DMS153 treated with DMSO at 0.1 percent for 48 hours (cell line): ENCODE results near the gene IGSF9B.

Source experiments
- DNase-seq: peaks from one replicate; lab custom pipeline; 2025; ENCODE audit not compliant: unreplicated experiment; lab: John Stamatoyannopoulos, UW

Gene IGSF9B

DNA sequence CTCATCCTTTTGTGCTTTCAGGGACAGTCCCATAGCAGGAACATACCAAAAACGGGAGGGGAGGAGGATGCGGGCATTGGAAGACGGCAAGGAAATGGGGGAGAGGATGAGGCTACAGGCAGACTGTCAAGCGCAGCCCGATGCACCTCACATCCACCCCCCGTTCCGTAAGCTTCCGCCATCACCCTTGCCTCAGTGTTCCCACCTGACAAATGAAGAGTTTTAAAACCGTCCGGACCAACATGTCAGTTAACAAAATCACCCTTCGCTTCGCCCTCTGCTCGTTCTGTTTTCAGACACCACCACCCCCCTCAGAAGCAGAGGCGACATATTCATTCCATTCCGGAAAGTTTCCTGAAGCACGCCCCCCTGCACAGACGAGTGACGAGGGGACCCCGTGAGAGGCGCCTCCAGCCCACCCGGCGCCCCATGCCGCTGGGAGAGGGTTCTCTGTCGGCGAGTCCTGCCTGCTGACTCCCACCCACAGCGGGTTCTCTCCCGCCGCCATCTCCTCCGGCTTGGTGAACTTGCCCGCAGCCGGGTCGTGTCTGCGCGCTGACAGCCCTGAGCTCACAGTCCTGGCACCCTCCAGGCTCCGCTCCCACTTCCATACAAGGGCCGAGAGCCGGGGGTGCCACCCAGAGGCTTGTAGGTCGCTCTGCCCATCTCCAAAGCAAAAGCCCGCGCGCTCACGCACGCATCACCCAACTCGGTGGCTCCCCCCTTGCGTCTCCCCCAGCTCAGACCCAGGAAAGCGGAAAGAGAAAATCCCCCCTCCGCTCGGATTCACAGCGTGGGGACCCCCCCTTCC, 1.5 kb downstream of the IGSF9B start:
- no peak for DNase-seq

DNA sequence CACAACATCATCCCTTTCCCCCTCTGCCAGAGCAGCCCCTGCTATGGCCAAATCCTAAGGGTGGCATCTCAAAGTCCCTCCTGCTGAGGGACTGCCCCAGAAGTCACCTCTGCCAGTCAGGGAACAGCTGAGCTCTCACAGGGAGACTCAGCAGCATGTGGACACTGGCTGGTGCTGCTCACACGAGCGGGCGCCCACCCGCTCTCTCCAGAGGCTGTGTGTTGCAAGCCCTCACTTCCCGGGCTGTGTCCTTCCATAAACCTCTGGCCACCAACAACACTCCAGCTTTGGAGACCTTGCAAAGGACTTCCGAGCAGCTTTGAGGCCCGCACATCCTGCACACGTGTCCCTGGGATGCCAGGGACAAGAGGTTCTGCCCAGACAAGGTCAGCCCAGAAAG, 2.8 kb downstream of the IGSF9B start:
- DNase-seq: no peak

DNA sequence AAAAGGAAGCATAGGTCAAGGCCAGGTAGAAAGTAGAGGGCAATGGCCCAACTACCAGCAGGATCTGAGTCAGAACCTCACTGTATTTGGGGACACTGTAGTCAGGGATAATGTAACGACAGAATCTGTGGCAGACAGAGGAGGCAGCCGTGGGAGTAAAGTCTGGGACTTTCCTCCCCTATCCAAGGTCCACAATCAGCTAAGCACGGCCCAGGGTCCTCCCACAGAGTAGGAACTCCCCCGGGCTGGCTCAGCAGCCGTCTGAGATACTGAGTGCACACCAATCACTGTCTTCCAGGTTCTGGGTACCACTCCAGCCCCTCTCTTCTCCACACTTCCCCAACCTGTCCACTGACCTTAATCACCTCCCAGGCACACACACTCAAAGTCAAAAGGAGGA, 3.2 kb downstream of the IGSF9B start:
- DNase-seq: no peak

DNA sequence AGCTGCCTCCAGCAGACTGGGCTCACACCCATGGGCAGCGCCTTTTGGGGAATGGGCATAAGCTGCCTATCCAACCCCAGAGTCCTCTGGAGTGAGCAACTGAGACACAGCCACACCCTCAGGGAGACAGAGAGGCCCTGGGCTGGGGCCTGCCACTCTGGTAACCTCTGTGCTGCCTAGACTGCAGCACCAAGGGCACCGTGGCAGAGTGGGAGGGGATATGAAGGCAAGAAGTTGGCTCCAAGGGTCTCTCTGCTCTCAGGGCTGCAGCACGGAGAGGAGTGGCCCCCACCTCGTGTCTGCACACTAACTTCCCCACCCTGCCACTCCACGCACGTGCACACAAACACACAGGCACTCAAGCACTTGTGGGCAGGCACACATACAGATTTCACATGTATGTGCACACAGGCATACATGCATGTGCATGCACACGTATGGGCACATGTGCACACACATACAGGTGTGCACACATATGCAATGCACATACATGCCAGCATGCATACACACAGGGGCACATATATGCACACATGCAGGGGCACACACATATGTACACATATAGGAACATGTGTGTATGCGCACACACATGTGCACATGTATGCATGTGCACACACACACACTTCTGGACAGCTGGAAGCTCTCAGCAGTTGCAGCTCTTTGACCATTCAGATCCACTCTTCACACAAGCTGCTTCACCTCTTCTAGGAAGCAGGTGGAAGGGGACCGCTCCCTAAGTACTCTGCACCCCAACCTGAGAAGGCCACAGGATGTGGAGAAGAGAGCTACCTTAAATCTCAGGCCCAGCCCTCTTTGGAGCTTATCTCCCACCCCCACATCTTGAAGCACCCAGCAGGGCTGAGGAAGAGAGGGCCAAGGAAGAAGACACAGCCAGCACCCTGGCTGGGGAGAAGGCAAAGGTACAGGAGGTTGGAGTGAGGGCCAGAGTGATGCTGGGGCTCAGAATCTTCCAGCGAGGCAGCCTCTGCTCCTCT, 4.3 kb downstream of the IGSF9B start:
- no peak for DNase-seq

DNA sequence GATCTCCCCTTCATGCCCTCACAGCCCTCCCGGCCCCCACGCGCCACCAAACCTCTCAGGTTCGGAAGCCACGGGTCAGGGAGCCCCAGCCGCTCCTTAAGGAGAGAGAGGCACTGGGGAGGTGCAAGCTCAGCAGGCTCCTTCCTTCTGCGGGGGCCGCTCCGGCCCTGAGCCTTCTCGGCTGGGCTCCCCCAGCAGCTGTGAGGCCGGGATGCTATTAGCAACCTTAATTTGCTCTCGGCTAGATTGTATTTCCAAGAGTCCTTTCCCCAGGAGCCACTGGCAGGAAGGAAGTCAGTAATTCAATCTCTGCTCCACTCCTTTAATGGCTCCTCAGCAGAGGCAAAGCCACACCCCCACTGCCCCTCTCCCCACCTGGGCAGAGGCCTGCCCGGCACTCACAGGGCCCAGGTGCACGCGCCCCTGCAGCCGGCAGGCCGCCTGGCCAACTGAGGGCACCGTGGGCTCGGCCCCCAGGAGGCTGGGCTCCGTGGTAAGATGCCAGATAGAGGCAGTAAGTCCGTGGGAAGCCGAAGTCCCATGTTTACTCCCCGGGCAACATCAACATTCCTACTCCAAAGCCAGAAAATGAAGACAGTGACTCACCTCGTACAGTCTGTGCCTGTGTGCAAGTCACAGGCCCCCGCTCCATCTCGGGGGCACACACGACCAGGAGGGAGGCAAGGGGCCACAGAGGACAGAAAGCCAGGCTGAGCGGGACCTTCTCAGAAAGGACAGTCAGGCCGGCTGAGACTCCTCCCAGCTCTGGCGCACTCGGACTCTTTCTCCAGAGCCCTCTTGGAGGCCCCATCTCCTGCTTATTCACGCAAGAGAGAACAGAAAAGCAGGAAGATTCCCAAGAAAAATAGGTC, 5.2 kb downstream of the IGSF9B start:
- peak; percentile 62 for DNase-seq

DNA sequence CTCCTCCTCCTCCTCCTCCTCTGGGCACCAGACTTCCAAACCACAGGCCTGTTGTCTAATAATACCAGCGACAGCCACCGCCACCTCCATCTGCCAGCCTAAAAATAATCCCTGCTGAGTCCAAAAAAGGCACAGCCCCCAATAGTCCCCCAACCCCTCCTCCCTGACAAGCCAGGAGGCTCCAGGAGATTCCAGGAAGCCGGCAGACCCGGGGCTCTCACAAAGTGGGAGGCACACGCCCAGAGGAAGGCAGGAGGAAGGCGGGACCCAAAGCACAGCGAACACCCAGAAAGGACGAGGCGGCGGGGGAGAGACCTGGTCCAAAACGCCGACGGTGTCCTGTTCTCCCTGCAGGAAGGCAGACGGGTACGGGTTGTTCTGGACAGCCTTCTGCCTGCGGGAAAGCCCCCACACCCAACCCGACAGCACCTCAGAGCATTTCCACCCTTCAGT, 5.9 kb downstream of the IGSF9B start:
- no peak for DNase-seq

DNA sequence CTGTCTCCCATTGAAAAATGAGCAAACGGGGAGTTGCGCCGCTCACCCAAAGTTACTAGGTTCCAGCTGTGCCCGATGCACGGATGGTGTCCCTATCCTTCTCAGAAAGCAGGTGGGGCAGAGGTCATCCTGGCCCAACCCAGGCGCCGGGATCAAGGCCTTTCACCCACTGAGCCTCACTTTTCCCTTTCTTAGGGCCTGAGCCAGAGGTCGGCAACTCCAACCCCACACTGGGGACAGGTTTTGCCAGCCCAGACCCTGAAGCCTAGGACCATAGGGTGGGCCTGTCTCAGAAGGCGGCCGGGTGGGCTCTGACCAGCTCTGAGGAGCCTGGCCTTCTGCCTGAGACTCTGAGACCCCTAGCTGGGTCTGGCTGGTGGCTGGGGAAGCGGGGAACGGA, 6.3 kb downstream of the IGSF9B start:
- no peak for DNase-seq

DNA sequence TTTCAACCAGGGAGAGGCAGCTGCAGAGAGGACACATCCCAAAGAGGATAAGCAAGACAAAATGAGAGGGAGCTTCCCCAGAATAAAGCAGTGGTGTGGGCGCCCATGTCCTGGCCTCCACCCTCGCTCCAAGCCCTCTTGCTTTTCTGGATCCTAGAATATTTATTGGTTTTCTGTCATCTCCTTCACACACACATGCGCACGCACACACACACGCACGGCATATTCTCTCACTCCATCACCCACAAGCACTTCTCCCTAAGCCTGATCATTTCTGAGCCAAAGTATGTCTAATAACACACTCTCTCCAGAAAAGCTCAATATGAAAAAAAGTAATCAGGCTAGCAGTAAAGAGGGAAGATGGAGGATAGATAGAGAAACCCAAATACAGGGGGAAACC, 7.6 kb downstream of the IGSF9B start:
- no peak for DNase-seq

DNA sequence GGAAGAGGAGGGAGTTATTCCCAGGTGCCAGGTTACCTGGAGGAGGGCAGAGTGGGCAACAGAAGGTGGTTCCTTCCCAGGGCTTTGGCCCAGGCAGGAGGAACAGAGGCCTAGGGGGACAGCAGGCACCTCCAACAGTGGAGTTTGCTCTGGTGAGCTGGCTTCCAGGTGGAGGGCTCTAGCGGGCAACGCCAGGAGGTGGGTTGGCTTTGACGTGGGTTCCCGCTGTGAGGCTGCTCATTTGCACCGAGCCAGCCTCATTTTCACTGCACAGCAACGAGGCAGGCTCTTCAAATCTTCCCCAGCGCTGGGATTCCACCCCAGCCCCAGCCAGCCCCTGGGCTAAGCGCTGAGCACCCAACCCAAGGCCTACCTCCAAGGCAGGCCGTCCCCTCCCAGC, 8.1 kb downstream of the IGSF9B start:
- no peak for DNase-seq

DNA sequence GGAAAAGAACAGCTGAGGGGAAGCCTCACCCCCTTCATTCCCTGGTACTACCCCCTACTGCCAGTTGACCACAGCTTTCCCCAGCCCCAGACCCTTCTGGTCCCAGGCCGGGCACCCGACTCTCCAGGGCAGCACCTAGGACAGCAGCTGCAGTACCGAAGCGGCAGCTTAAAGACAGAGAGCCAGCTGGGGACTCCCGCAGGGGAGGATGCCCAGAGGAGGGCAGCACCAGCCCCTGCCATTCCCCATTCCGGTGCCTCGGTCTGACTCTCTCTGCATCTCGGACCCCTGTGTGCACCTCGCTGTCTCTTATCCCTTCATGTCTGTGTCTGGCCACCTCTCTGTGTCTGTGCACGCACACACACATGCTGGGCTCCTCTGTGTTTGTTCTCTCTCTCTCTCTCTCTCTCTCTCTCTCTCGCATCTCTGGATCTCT, 9.4 kb downstream of the IGSF9B start:
- DNase-seq: peak; percentile 11

DNA sequence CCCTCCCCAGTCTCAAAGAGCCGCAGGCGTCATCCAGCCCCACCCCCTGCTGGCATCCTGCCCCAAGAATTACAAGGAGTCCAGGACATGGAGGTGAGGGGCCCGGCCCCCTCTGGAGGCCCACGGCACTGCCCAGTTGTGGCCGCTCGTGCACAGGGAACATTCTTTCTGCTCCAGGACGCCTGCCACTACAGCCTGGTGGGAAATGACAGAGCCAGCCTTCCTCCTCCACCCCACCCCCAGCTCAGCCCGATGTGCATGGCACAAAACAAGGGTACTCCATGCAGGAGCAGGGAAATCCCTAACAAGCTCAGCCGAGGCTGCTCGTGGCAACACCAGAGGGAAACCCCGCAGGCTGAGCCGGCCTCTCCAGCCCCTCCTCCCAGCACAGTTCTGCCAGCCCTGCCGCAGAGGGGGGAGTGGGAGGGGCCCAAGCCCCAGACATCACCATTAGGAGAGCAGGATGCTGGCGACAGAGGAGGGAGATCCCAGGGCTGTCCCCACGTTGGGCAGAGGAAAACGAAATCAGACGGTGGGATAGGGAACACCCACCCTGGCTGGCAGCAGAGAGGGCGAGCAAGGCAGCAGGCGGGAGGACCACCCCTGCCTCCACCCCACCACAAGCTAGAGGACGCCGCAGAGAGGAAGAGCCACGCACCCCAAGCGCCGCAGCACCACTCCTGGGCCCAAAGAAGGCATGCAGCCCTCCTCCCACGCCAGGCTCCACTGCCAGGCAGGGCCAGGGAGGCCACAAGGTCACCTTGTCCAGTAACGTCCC, 10.0 kb downstream of the IGSF9B start:
- peak; percentile 6 for DNase-seq

DNA sequence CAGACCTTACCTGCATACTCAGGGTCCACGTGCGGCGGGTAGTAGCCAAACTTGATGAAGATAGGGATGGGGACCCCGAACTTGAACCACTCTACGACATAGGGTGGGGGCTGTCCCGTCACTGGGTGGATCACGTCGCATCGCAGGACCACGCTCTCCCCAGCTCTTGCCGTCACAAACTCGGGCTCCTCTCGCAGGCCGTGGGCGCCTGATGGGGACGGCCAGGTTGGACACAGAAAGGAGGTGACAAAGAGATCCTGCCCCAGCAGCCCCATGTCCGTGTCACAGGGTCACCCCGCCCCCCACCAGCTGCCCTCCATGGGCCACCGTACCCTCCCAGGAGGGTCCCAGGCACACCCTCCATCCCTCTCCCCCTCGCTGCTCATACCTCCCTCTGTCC, 10.7 kb downstream of the IGSF9B start:
- no peak for DNase-seq

DNA sequence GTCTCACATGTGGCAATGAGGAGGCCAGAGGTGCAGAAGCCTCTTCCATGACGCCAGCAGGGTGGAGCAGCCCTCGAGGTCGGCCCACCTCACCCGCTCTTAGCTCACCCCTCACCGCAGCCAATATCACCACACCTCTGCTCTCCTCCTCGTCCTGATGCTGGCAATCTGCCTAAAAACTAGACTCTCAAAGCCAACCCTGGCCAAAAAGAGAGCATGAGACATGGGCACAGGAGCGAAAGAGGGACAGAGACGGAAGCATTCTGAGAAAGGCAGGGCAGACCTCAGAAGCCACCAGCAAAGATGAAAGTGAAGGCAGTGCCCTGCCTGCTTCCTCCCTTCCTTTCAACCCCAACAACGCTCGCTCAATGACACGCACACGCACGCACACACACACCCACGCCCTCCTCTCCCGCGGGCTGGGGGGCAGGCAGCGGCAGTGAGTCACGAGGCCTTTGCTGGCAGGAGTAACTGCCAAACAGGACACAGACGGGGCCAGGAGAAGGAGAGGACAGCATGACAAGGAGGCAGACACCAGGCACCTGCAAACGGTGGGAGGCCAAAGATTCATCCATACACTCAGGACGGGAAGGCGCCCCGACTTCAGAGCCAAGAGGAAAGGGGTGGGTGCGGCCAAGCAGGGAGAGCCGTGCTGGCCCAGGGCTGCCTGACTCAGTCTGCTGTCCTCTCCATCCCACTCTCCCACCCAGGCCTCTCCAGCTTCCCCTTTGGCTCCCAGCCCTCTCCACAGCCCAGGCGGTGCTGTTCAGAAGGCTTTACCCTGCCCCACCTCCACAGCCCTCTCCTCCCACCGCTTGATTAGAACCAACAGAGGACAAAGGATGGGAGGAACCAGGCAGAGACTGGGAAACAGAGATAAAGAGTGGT, 11.4 kb downstream of the IGSF9B start:
- DNase-seq: no peak

DNA sequence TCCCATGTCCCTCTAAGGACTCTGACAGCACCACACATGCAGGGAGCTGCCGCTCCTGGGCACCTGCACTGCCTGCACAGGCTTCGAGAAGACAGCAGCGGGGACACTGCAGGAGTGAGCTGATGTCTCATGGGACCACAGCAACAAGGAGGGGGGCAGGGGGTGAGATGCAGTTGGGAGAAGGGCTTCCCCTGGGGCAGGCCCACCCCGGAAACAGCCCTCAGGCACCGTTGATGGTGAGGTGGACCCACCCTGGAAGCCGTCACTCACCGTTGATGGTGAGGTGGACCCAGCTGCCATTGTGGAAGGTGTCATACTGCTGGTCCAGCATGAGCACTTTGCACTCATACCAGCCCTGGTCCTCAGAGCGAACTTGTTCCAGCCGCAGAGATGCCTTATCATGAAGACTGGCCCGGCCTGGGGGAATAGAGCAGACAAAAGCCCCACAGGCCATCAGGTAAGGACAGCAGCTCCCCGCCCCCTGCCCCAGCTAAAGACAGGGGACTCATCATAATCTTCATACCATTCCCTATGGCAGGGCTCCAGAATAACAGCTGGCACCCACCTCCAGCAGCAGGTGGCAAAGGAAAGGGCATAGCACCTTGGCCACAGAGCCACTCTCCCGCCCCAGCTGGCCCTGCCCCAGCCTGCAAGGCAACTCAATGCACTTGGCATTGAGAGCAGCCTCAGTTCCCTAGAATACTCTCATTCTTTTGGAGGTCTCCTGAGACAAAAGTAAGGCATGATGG, 12.6 kb downstream of the IGSF9B start:
- DNase-seq: no peak

DNA sequence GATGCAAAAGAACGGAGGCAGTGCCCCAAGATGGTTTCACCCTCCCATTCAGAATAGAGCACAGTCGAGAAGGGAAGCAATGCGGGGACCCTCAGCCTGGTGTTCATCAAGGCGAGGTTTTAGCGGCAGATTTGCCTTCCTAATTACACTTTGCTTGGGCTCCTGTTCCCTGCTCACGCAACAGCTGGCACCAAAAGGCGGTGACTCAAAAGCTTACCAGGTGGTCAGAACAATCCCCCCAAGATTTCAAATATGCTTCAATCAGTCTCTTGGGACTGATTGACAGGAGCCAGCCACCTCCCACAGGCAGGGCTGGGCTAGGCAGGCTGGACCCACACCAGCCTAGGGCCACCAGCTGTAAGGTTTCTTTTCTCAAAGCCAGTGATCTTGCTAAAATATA, 14.2 kb downstream of the IGSF9B start:
- no peak for DNase-seq

DNA sequence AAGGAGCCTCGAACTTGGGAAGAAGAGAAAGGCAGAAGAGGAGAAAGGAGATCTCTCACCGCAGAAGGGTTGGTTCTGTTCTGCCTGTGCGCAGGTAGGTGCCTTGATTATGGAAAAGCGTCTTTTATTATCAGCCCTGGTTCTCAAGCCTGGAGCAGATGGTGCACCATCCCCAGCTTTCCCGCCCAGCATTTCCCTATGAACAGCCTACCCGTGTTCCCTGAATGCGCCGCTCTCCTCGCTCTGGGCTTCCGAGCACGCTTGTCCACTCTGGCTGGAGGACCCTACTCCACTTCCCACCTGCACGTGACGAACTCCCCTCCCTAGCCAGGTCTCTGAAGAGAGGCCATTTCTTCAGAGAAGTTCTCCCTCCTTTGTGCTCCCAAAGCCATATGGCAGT, 15.2 kb downstream of the IGSF9B start:
- no peak for DNase-seq

DNA sequence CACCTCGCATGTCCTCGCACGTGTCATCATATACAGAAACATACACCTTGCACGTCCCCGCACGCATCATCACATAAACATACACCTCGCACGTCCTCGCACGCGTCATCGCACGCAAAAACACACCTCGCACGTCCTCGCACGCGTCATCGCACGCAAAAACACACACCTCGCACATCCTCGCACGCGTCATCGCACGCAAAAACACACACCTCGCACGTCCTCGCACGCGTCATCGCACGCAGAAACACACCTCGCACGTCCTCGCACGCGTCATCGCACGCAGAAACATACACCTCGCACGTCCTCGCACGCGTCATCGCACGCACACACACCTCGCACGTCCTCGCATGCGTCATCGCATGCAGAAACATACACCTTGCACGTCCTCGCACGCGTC, 16.7 kb downstream of the IGSF9B start:
- no peak for DNase-seq

DNA sequence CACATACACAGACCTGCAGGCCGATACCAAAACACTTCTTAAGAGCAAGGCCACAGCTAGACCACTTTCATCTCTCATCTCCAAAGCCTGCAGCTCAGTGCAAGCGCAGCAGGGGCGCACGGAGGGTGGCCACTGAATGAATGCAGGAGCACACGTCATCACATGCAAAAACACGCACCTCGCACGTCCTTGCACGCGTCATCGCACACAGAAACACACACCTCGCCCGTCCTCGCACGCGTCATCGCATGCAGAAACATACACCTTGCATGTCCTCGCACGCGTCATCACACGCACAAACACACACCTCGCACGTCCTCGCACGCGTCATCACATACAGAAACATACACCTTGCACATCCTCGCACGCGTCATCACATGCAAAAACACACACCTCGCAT, 17.2 kb downstream of the IGSF9B start:
- no peak for DNase-seq

DNA sequence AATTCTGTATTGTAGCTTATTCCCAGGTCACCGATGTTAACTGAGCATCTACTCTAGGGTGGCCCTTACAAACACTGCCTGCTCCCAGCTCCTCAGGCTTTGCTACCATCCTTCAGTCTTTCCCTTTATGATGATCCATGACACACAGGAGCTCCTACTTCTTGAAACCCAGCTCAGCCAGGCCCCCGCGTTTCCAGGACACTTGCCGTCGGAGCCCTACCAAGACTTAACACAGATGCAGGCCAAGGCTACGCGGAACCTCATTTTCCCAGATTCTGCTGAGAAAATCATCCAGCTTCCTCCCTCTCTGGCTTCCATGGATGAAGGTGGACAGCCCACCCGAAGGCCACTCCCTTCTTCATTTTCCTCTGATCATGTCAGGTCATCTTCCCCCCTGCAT, 18.6 kb downstream of the IGSF9B start:
- no peak for DNase-seq
